ENCODE measurements around the gene SRSF1.

The SRSF1 gene

DNA sequence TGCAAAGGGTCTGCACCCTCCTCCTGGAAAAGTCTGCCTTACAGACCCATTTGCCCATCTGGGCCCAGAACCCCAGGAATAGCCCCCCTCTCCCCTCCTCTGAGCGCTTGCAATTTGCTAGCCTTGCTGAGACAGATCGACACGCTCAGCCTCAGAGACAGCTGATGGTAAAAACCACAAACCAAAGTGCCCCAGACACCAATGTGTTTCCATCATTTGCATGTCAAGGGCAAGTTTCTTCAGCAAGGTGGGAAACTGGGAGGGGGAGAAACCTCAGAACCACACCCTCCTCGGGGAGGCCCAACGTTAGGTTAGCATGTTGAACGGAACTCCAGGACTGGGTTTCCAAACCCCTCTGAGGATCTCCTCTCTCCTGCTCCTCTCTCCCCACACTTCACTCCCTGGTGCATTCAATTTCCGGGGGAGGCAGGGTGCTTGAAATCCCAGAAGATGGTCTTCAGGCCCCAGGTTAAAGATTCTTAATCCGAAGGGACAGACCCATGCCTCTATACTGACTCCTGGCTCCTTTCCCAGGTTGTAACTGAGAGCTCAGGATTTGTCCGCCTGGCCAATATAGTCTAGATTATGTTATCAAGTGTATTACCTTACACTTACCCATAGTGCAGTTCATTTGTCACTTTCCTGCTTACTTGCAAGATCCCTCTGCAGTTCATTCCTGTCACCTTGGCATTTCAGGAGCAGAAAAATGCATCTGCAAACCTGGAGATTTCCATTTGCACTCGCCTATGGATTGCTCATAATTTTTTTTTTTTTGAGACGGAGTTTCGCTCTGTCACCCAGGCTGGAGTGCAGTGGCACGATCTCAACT, 50.5 kb downstream of the SRSF1 start:
- ATAC-seq (ENCODE audit: low read depth) (no peak), DNase-seq (ENCODE audit: low spot score) (peak; percentile 29)
- H3K27me3 ChIP-seq (ENCODE audit: insufficient read depth, poor library complexity, severe bottlenecking) = no peaks in the 10 kb centered on the region
- H3K27ac ChIP-seq (ENCODE audit: poor library complexity, severe bottlenecking) = no peak overlapping the region
- no peak overlapping the region for H3K4me3 ChIP-seq (ENCODE audit: severe bottlenecking)
- no peaks in the 10 kb centered on the region for H3K9me3 ChIP-seq (ENCODE audit: severe bottlenecking)
- TF ChIP-seq, protein P1, sequence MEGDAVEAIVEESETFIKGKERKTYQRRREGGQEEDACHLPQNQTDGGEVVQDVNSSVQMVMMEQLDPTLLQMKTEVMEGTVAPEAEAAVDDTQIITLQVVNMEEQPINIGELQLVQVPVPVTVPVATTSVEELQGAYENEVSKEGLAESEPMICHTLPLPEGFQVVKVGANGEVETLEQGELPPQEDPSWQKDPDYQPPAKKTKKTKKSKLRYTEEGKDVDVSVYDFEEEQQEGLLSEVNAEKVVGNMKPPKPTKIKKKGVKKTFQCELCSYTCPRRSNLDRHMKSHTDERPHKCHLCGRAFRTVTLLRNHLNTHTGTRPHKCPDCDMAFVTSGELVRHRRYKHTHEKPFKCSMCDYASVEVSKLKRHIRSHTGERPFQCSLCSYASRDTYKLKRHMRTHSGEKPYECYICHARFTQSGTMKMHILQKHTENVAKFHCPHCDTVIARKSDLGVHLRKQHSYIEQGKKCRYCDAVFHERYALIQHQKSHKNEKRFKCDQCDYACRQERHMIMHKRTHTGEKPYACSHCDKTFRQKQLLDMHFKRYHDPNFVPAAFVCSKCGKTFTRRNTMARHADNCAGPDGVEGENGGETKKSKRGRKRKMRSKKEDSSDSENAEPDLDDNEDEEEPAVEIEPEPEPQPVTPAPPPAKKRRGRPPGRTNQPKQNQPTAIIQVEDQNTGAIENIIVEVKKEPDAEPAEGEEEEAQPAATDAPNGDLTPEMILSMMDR (IDR thresholded peaks at IDR 0.05; ENCODE audit: poor library complexity, severe bottlenecking) = no peak
- H3K4me1 ChIP-seq (ENCODE audit: insufficient read depth, poor library complexity, severe bottlenecking) = peaks cover 20% of the 10 kb centered on the region
- no peaks in the 10 kb centered on the region for H3K36me3 ChIP-seq (ENCODE audit: low read depth)

DNA sequence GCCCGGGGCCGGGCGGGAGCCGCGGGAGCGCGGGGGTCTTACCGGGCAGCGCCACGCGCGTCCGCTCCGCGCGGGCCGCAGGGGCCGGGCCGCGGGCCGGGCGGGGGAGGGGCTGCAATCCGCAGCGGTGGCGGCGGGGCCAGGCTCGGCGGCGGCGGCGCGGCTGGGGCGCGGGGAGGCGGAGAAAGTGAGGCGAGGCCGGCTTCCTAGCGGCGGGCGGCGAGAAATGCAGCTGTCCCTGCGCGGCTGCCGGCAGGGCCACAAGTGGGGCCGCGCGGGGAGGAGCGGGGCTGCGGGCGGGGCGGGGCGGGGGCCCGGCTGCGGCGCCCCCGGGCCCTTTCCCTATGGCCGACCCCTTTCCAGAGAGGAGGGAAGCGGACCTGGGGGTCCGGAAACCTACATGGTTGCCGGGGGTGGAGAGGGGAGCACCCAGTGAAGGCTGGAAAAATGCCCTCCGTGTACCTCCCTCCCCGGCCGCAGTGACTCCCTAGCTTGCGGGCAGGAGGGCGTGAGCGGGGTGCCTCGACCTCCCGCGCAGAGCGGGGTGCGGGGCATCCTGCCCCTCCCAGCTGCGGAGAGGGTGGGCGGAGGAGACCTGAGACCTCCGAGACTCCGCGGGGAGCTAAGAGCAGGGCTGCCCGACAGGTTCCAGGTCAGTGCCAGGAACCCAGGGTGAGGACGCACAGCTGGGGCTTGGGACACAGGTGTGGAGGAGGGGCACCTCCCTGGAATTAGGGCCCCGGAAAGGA, 51.7 kb downstream of the SRSF1 start, which contains the start of gene CUEDC1:
CUEDC1 (minus strand) TSS at position 230 of the 749 bp plus-strand sequence. CDS start 69,848 bp downstream, outside the sequence.
- H3K9me3 ChIP-seq (ENCODE audit: severe bottlenecking) = no peaks in the 10 kb centered on the region
- ATAC-seq (ENCODE audit: low read depth) = peak; percentile 68
- no peaks in the 10 kb centered on the region for H3K36me3 ChIP-seq (ENCODE audit: low read depth)
- TF ChIP-seq, protein P1 (IDR thresholded peaks at IDR 0.05; ENCODE audit: poor library complexity, severe bottlenecking) = peak; percentile 58
- peak within 1 kb of the TSS; percentile 96 for H3K27ac ChIP-seq (ENCODE audit: poor library complexity, severe bottlenecking)
- H3K27me3 ChIP-seq (ENCODE audit: insufficient read depth, poor library complexity, severe bottlenecking) = no peaks in the 10 kb centered on the region
- peak within 1 kb of the TSS; percentile 92 for H3K4me3 ChIP-seq (ENCODE audit: severe bottlenecking)
- peak; percentile 71 for DNase-seq (ENCODE audit: low spot score)
- peaks cover 29% of the 10 kb centered on the region for H3K4me1 ChIP-seq (ENCODE audit: insufficient read depth, poor library complexity, severe bottlenecking)

DNA sequence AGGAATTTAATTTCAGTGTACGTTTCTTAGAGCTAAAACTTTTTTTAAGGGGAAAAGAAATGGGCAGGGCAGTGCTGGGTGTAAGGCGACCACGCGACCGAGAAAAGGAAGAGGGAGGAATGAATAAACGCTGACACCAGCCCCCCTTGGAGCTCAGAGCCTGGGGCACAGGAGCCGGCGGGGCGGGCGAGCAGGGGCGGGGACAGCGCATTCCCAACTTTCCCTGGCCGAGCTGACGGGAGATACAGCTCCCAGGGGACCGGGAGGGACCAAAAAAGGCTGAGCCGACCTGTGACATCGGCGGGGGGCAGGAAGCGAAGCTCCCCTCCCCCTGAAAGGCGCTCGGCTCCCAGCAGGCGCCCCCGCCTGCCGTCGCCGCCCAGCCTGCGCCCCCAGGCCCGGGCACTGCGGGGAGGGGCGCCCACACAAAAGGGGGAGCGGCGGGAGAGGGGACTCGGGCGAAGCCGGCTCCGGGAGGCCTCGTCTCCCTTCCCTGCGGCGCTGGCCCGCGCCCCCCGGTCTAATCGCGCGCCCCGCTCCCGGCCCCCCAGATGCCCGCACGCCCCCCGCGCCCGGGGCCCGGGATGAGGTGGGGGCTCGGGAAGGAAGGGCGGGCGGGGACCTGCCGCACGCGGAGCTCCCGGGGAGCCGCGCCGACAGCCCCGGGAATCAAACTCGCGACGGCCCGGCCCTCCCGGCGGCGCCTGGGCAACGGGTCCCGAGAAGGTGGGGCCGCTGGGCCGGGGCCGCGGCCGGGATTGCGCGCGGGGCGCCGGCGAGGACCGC, 52.5 kb downstream of the SRSF1 start:
- no peaks in the 10 kb centered on the region for H3K36me3 ChIP-seq (ENCODE audit: low read depth)
- ATAC-seq (ENCODE audit: low read depth) (peak; percentile 49), DNase-seq (ENCODE audit: low spot score) (no peak)
- H3K27ac ChIP-seq (ENCODE audit: poor library complexity, severe bottlenecking) = peak overlapping the region; percentile 96
- H3K9me3 ChIP-seq (ENCODE audit: severe bottlenecking) = no peaks in the 10 kb centered on the region
- H3K27me3 ChIP-seq (ENCODE audit: insufficient read depth, poor library complexity, severe bottlenecking) = no peaks in the 10 kb centered on the region
- peak overlapping the region; percentile 92 for H3K4me3 ChIP-seq (ENCODE audit: severe bottlenecking)
- TF ChIP-seq, protein P1 (IDR thresholded peaks at IDR 0.05; ENCODE audit: poor library complexity, severe bottlenecking) = no peak
- H3K4me1 ChIP-seq (ENCODE audit: insufficient read depth, poor library complexity, severe bottlenecking) = peaks cover 37% of the 10 kb centered on the region

DNA sequence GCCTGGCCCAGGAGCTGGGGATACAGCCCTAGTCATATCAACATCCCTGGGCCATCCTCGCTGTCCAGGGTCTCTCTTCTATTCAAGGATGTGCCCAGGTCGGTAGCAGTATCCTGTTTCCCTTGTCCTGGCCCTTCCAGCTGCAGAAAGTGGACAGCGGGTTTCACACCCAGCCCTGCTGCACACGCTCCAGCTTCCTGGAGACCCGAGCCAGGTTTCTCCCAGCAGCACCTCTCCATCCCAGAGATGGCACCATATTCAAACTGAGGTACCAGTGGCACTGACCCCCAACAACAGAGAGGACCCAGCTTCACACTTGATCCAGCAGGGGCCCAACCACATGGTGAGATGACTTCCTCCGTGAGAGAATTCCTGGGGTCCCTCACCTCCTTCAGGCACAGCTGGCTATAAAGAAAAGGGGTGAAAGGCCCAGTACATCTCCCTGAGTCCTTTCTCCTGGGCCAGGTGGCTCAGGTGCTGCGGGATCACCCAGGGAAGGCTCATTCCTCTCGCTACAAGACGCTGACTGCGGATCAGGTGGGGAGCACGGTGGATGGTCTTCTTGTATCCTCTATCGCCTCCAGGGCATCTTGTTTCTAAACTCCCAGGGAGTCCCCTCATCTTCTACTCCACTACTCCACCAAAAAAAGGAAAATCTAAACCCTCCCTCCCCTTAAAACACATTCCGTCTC, 53.2 kb downstream of the SRSF1 start:
- peaks cover 42% of the 10 kb centered on the region for H3K4me1 ChIP-seq (ENCODE audit: insufficient read depth, poor library complexity, severe bottlenecking)
- peak overlapping the region; percentile 96 for H3K27ac ChIP-seq (ENCODE audit: poor library complexity, severe bottlenecking)
- no peaks in the 10 kb centered on the region for H3K9me3 ChIP-seq (ENCODE audit: severe bottlenecking)

More for the DNA sequence above, 53.2 kb downstream of the SRSF1 start:
- Histone ChIP-seq H3K36me3 (ENCODE audit: low read depth) (no peaks in the 10 kb centered on the region), H3K4me3 (ENCODE audit: severe bottlenecking) (peak overlapping the region; percentile 92), H3K27me3 (ENCODE audit: insufficient read depth, poor library complexity, severe bottlenecking) (no peaks in the 10 kb centered on the region)
- ATAC-seq (ENCODE audit: low read depth) = no peak
- TF ChIP-seq, protein P1 (IDR thresholded peaks at IDR 0.05; ENCODE audit: poor library complexity, severe bottlenecking) = no peak
- DNase-seq (ENCODE audit: low spot score) = no peak

Data from RWPE2 (cell line).